Measurements from ENCODE around the gene TPRG1.

DNA sequence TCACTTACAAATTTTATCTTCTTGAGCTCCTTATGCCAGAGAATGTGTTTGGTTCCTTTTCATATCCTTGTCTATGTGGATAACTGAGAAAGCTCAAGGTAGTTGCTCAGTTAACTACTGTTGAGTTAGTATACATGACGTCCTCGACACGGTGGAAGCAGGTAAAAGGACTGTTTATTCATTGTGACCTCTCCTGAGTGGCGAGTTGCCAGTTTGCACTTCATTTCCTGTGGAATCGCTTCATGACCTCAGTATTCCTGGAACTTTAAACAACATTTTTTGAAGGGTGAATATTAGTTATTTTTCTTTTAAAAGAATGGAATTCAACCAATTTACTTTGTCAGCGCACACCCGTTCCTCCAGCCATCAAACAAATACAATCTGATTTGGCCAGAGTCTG, 1.2 kb upstream of the TPRG1 start:
- TF ChIP-seq, protein P1, sequence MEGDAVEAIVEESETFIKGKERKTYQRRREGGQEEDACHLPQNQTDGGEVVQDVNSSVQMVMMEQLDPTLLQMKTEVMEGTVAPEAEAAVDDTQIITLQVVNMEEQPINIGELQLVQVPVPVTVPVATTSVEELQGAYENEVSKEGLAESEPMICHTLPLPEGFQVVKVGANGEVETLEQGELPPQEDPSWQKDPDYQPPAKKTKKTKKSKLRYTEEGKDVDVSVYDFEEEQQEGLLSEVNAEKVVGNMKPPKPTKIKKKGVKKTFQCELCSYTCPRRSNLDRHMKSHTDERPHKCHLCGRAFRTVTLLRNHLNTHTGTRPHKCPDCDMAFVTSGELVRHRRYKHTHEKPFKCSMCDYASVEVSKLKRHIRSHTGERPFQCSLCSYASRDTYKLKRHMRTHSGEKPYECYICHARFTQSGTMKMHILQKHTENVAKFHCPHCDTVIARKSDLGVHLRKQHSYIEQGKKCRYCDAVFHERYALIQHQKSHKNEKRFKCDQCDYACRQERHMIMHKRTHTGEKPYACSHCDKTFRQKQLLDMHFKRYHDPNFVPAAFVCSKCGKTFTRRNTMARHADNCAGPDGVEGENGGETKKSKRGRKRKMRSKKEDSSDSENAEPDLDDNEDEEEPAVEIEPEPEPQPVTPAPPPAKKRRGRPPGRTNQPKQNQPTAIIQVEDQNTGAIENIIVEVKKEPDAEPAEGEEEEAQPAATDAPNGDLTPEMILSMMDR (IDR thresholded peaks at IDR 0.05) = no peak
- no peak for TF ChIP-seq EZH2 (IDR thresholded peaks at IDR 0.05; ENCODE audit: borderline replicate concordance, insufficient read depth, low read depth, low read length, poor library complexity, severe bottlenecking)

All from B cell (primary cell).